ENCODE data around the gene PLEKHA7. TPM values are rescaled to one million over a fixed set of nuclear protein-coding genes. Genes with fewer than 3 reads are reported as not detected.

PLEKHA7 gene
- polyA plus RNA-seq, 1 donor (not counting 4 experiments of a cell fraction or from before 2014, with no cell fraction given): 1.4 TPM

GRCh38 chr11:16973338-16973964, 40.8 kb downstream of the PLEKHA7 start:
- no peak for TF ChIP-seq CTCF (optimal IDR thresholded peaks at IDR 0.05 in 1 of 3, IDR thresholded peaks at IDR 0.05 in 1 of 3, conservative IDR thresholded peaks at IDR 0.05 in 1 of 3; ENCODE audit: extremely low read depth in 1 of 3, insufficient read depth in 2 of 3, low read length in 3 of 3)
- TF ChIP-seq EZH2 (IDR thresholded peaks at IDR 0.05; ENCODE audit: low read length): no peak
- FAIRE-seq (no peak), DNase-seq (ENCODE audit: low read depth, low spot score) (no peak)
- dilution Hi-C loops (cut with MboI; ENCODE audit: extremely low pct_ligation_motif_present, low sequenced_read_pairs): no loop called here
- Histone ChIP-seq H3K4me2 (ENCODE audit: control insufficient read depth, extremely low read depth, insufficient read depth, low read depth, low read length) (no peak overlapping the region), H3K27ac (ENCODE audit: control insufficient read depth, insufficient read depth, low read length) (no peak overlapping the region), H3K79me2 (ENCODE audit: control insufficient read depth, insufficient read depth, low read length) (no peaks in the 10 kb centered on the region), H3K9me3 (ENCODE audit: control insufficient read depth, low read depth, low read length) (no peaks in the 10 kb centered on the region), H3K4me1 (ENCODE audit: control insufficient read depth, extremely low read depth, insufficient read depth, low read length) (no peaks in the 10 kb centered on the region), H3K27me3 (ENCODE audit: control insufficient read depth, extremely low read depth, insufficient read depth, low read length) (no peaks in the 10 kb centered on the region), H3K4me3 (ENCODE audit: control insufficient read depth in 2 of 3, extremely low read depth in 1 of 3, insufficient read depth in 2 of 3, low read depth in 1 of 3, low read length in 3 of 3) (no peak overlapping the region), H2AFZ (ENCODE audit: control insufficient read depth, low read length) (no peak overlapping the region), H3K9ac (ENCODE audit: control insufficient read depth, extremely low read depth, insufficient read depth, low read length) (no peak overlapping the region), H3K9me1 (ENCODE audit: control insufficient read depth, extremely low read depth, insufficient read depth, low read length) (no peaks in the 10 kb centered on the region), H3K36me3 (ENCODE audit: control insufficient read depth in 2 of 2, extremely low read depth in 1 of 2, insufficient read depth in 2 of 2, low read length in 2 of 2) (no peaks in the 10 kb centered on the region), H4K20me1 (ENCODE audit: control insufficient read depth, extremely low read depth, insufficient read depth, low read length) (no peaks in the 10 kb centered on the region)

DNA sequence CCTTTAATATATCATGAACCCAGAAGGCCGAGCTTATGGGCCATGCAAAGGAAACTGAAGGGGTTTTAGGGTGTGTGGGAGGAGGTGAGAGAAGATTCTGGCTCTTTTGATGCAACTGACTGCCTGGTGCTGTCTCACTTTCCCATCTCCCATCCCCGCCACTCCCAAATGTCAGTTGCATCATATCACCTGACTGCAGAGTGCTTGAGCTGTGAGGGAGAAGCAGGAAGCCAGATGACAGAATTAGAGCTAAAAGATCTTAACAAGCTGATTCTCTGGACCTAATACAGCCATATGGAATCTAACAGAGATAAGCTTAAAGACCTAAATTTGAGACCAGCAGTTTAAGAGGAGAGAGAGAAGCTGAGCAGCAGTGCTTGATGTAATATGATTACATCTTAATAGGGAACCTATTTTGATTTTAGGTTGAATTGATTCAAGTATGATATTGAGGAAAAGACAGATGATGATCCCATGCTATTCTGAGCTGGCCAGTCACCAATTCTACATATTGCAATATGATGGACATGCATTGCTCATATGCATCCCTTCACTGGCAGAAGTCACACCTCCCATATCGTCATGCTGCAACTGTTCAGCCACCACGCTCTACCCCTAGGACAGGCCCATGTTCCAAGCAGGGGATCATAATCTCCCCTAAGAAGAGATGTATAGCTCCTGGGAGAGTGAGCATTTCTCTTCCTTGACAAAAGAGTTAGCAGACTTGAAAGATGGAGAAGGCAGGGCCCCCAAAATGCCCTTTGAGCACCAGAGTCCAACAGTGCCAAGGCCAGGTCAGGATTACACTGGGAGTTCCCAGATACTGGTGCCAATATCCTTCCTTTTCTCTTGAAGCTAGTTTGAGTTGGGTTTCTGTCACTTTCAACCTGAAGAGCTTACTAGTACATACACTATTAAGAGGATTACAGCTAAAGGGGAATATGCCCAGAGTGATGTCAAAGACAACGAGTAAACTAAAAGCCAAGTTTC, 44.9 kb downstream of the PLEKHA7 start:
- no peak for FAIRE-seq
- H3K4me2 ChIP-seq (ENCODE audit: control insufficient read depth, extremely low read depth, insufficient read depth, low read depth, low read length): no peak overlapping the region
- dilution Hi-C loops (cut with MboI; ENCODE audit: extremely low pct_ligation_motif_present, low sequenced_read_pairs): no loop called here

More for the DNA sequence above, 44.9 kb downstream of the PLEKHA7 start:
- Histone ChIP-seq H4K20me1 (ENCODE audit: control insufficient read depth, extremely low read depth, insufficient read depth, low read length) (no peaks in the 10 kb centered on the region), H3K79me2 (ENCODE audit: control insufficient read depth, insufficient read depth, low read length) (no peaks in the 10 kb centered on the region), H3K36me3 (ENCODE audit: control insufficient read depth in 2 of 2, extremely low read depth in 1 of 2, insufficient read depth in 2 of 2, low read length in 2 of 2) (no peaks in the 10 kb centered on the region), H3K9me3 (ENCODE audit: control insufficient read depth, low read depth, low read length) (no peaks in the 10 kb centered on the region), H3K27ac (ENCODE audit: control insufficient read depth, insufficient read depth, low read length) (no peak overlapping the region), H3K27me3 (ENCODE audit: control insufficient read depth, extremely low read depth, insufficient read depth, low read length) (peaks cover 2% of the 10 kb centered on the region), H3K4me3 (ENCODE audit: control insufficient read depth in 2 of 3, extremely low read depth in 1 of 3, insufficient read depth in 2 of 3, low read depth in 1 of 3, low read length in 3 of 3) (no peak overlapping the region), H2AFZ (ENCODE audit: control insufficient read depth, low read length) (no peak overlapping the region), H3K9ac (ENCODE audit: control insufficient read depth, extremely low read depth, insufficient read depth, low read length) (no peak overlapping the region), H3K9me1 (ENCODE audit: control insufficient read depth, extremely low read depth, insufficient read depth, low read length) (no peaks in the 10 kb centered on the region), H3K4me1 (ENCODE audit: control insufficient read depth, extremely low read depth, insufficient read depth, low read length) (no peaks in the 10 kb centered on the region)
- TF ChIP-seq CTCF (optimal IDR thresholded peaks at IDR 0.05 in 1 of 3, IDR thresholded peaks at IDR 0.05 in 1 of 3, conservative IDR thresholded peaks at IDR 0.05 in 1 of 3; ENCODE audit: extremely low read depth in 1 of 3, insufficient read depth in 2 of 3, low read length in 3 of 3) (no peak), EZH2 (IDR thresholded peaks at IDR 0.05; ENCODE audit: low read length) (no peak)
- no peak for DNase-seq (ENCODE audit: low read depth, low spot score)

All from keratinocyte (primary cell).